Measurements from ENCODE around the gene SLC4A1AP.
"Not testable (repeated sequence)": the region's sequence is repeated elsewhere in the genome, so short reads cannot be mapped to it uniquely, and the experiment has no call there.

DNA sequence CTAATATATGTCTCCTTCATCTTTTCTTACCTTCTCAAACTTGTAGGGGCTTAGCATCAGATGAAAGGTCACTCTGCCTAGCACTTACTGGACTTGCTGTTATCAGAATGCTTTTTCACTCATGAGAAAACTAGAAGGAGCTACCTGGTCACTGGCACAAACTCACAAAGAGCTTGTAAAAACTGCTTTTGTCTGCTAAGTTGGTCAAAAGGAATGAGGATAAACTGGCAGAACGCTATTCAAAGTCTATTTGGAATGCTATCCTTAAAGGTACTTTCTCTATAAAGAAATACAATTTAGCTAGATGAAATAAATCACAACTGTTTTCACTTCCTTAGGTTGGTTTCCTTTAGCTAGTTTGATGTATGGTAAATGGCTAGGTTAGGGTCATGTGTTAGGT, 37.4 kb upstream of the SLC4A1AP start:
- TF ChIP-seq, protein P1, sequence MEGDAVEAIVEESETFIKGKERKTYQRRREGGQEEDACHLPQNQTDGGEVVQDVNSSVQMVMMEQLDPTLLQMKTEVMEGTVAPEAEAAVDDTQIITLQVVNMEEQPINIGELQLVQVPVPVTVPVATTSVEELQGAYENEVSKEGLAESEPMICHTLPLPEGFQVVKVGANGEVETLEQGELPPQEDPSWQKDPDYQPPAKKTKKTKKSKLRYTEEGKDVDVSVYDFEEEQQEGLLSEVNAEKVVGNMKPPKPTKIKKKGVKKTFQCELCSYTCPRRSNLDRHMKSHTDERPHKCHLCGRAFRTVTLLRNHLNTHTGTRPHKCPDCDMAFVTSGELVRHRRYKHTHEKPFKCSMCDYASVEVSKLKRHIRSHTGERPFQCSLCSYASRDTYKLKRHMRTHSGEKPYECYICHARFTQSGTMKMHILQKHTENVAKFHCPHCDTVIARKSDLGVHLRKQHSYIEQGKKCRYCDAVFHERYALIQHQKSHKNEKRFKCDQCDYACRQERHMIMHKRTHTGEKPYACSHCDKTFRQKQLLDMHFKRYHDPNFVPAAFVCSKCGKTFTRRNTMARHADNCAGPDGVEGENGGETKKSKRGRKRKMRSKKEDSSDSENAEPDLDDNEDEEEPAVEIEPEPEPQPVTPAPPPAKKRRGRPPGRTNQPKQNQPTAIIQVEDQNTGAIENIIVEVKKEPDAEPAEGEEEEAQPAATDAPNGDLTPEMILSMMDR (IDR thresholded peaks at IDR 0.05): not testable (repeated sequence)
- not testable (repeated sequence) for TF ChIP-seq POLR2A (IDR thresholded peaks at IDR 0.05)

All from esophagus squamous epithelium (tissue), 4 donors.